Measurements from ENCODE around the gene ALS2CL.

ALS2CL gene

DNA sequence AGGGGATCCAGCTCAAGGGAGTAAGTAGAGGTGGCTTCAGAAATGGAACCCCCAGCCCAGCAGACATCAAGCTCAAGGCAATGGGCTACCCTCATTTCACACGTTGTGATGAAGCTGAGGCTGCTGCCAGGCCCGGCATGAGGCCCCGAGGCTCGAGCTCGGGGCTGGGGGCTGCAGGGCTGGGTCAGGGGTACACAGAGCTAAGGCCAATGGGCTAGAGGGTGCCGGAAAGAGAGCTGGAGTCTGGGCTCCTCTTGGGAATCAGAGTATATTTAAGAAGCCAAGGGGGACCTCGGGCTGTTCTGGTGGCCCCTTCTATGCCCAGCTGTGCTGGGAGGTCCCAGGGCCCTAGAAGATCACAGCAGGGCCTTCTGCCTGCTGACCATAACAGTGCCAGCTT lies 16.8 kb upstream of the ALS2CL start:
- no peak for DNase-seq (ENCODE audit: extremely low read depth, low read depth)
- TF ChIP-seq, protein P1, sequence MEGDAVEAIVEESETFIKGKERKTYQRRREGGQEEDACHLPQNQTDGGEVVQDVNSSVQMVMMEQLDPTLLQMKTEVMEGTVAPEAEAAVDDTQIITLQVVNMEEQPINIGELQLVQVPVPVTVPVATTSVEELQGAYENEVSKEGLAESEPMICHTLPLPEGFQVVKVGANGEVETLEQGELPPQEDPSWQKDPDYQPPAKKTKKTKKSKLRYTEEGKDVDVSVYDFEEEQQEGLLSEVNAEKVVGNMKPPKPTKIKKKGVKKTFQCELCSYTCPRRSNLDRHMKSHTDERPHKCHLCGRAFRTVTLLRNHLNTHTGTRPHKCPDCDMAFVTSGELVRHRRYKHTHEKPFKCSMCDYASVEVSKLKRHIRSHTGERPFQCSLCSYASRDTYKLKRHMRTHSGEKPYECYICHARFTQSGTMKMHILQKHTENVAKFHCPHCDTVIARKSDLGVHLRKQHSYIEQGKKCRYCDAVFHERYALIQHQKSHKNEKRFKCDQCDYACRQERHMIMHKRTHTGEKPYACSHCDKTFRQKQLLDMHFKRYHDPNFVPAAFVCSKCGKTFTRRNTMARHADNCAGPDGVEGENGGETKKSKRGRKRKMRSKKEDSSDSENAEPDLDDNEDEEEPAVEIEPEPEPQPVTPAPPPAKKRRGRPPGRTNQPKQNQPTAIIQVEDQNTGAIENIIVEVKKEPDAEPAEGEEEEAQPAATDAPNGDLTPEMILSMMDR (IDR thresholded peaks at IDR 0.05; ENCODE audit: low read depth, low read length) = no peak

DNA sequence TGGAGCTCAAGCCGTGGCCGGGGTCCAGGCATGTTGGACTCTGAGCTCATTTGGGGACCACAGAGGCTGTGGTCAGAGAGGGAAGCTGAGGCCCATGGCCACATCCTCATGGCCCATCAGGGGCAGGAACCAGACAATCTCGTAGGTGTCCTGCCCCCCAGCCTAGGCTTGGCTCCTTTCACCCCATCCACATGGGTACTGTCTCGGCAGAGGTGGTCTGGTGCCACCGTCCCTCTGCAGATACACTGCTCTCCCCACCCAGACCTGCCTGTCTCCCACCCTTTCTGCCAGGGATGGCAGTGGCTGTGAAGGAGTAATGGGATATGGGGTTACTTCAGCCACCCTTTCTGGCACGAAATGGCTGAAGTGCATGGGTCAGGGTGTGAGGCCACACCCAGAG lies 16.2 kb upstream of the ALS2CL start:
- TF ChIP-seq, protein P1 (IDR thresholded peaks at IDR 0.05; ENCODE audit: low read depth, low read length) = no peak
- DNase-seq (ENCODE audit: extremely low read depth, low read depth) = no peak

DNA sequence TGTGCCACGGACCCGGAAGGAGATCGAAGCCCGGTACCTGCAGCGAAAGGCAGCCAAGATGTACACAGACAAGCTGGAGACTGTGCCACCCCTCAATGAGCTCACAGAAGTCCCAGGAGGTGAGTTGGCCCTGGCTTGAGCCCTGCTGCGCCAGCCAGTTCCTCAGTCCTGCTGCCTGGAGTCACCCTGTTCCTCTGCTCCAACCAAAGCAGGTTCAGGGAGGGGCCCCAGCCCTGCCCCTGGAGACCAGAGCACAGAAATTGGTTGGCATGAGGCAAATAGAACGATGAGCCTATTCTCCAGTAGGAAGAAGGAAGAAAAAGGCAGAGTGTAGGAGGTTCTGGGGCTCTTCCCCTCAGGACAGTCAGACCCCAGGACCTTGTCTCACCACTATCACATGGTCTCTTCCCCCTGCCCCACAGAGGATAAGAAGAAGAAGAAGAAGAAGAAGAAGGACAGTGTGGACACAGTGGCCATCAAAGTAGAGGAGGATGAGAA lies 15.7 kb upstream of the ALS2CL start:
- TF ChIP-seq, protein P1 (IDR thresholded peaks at IDR 0.05; ENCODE audit: low read depth, low read length) = no peak
- DNase-seq (ENCODE audit: extremely low read depth, low read depth) = no peak

DNA sequence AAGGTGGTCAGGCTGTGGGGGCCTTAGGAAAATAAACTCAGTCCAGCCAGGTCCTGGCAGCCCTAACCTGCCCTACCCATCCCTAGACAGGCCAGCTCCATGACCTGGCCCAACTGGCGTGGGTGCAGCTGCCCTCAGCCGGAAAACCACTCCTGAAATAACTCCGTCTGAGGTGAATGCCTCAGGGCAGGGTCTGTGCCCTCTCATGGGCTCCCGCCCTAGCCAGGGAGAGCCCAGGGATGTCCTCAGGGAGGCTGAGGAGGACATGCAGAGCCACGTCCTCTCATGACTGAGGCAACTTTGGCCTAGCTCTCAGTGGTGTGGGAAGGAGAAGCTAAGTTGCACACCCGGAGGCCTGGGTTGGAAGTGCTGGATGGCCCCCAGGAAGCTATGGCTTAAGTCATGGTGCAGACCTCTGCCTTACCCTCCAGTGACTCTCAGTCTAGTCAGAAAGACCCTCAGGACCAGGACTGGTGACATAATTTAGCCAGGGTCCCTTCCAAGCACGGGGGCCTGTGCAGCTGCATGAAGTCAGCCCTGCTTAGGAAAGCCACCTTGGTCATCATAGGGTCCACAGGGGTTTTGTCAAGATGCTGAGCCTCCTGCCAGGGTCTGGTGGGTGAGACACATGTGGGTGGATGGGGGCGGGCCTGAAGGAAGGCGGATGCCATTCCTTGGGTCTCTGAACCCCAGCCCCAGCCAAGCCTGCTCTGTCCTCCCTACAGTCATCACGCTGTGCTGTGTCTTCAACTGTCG lies 15.1 kb upstream of the ALS2CL start:
- no peak for DNase-seq (ENCODE audit: extremely low read depth, low read depth)
- TF ChIP-seq, protein P1 (IDR thresholded peaks at IDR 0.05; ENCODE audit: low read depth, low read length) = no peak

DNA sequence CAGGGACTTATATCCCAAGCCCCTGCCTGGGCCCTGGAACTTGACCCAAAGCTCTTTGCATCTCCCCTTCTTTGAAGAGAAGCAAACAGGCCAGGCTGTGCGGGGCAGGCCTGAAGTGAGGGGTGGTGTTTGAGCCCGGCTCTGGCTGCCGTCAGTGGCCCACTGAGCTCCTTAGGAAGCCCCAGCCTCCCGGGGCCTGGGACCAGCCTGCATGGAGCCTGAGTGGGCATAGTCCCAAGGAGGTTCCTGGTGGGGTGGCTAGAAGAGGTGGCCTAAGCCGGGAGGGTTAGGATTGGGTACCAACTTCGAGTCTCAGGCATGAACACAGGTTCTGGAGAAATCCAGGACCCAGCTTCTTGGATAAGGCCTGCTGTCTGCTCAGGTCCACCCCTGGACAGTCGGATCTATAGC lies 14.1 kb upstream of the ALS2CL start:
- TF ChIP-seq, protein P1 (IDR thresholded peaks at IDR 0.05; ENCODE audit: low read depth, low read length) = no peak

DNA sequence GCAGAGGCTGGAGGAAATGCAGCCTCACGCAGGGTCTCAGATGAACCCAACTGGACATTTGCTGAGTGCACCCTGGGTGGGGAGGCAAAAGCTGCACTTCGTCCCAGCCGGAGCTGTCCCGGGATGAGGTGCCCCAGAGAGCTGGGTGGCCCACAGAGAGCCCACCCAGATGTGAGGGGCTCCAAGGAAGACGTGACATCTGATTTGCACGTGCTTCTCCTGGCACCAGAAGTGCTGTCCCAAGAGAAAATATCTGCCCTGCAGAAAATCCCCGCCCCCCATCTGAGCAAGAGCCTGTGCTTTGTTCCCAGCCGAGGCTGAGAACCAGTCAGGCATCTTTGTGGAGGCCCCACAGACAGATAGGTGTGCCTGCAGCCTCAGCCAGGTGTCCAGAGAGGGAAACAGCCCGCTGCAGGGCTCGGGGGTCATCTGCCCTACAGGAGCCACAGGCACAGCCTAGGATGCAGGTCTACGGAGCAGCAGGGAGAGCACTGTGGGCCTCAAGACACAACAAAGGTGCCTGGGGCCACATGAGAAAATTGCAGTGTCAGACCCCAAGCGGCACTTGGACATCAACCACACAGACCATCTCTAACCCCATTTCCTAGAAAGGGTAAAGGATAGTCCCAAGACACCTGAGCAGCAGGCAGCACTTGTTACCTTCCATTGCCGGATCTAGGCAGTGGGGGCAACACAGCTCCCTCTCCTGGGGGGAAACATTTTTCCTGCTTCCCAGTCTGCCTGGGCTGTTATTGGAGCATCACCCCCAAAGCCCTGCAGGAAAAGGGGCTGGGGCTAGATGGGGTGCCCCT lies 13.5 kb upstream of the ALS2CL start:
- DNase-seq (ENCODE audit: extremely low read depth, low read depth) = no peak
- TF ChIP-seq, protein P1 (IDR thresholded peaks at IDR 0.05; ENCODE audit: low read depth, low read length) = no peak

More for the DNA sequence above, 14.1 kb upstream of the ALS2CL start:
- DNase-seq (ENCODE audit: extremely low read depth, low read depth) = no peak

Data from AG09319 (cell line).